ENCODE data around the gene PRR7. TPM values are rescaled to one million over a fixed set of nuclear protein-coding genes. Genes with fewer than 3 reads are reported as not detected.

Gene PRR7
- total RNA-seq, 2 experiments from 2014 or later, result 9.8 to 11.6 TPM

DNA sequence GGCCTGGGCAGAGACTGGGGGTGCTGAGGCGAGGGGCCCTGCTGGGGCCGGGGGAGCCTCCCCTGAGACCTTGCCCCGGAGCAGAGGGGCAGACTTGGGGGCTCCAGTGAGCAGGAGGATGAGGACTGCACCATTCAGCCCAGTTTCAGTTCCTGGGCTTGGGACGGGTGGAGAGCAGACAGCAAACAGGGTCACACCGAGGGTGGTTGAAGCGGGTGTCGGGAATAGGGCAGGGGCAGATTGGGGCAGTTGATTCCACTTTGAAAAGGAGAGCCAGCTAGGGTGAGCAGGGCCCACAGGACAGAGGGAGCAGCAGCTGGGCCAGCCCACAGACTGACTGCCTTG lies 15.7 kb upstream of the PRR7 start:
- no peaks in the 10 kb centered on the region for H3K9me3 Mint-ChIP-seq (ENCODE audit: insufficient read depth)
- peak overlapping the region; percentile 93 for H3K27ac Mint-ChIP-seq
- ATAC-seq (no peak), DNase-seq (no peak)
- peak overlapping the region; percentile 97 for H3K4me3 Mint-ChIP-seq
- ChIA-PET CTCF (interaction anchor here (0.8 to 14.1 kb wide), 12 partner anchors 9 to 112 kb away, joined by 3 to 252 read pairs (median 10); partner anchors contain the start of gene PRR7), POLR2A (interaction anchor here (1.1 to 10.3 kb wide), 9 partner anchors 15 to 80 kb away, joined by 3 to 245 read pairs (median 4); partner anchors contain the start of genes F12, LMAN2 and PRR7)
- H3K27me3 Mint-ChIP-seq (ENCODE audit: low read depth), result no peaks in the 10 kb centered on the region
- H3K36me3 Mint-ChIP-seq (ENCODE audit: low read depth), result peaks cover 85% of the 10 kb centered on the region
- peaks cover 73% of the 10 kb centered on the region for H3K4me1 Mint-ChIP-seq (ENCODE audit: low read depth)

DNA sequence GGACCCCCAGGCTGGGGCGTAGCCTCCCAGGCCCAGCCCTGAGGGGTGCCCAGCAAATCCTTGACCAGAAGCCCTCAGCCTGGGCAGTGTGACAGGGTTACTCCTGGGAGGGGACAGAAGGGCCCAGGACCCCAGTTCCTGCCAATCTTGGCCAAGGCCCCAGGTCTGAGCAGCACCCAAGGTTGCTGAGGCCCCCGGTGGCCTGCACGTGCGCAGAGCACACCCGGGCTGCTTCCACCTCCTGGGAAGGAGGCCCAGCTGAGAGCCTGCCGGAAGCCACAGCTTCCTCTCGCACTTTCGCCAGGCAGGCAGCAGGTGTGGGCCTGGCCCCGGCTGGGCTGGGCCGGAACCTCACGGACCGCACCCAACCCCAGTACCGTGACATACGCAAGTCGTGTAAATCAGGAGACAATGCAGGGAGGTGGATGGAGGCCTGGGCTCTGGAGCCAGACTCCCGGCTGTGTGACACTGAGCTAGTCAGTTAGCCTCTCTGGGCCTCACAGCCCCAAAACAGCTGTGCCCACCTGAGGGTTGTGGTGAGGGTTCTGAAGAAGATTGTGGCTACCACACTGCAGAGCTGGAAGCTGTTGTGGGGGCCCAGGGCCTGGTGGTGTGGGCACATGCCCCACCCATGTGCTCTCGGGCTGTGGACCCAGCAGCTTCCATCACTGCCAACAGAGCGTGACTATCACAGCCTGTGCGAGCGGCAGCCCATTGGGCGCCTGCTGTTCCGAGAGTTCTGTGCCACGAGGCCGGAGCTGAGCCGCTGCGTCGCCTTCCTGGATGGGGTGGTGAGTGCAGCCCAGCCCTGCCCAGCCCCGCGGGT lies 15.1 kb upstream of the PRR7 start:
- ChIA-PET POLR2A (interaction anchor here (1.1 to 10.3 kb wide), 8 partner anchors 15 to 80 kb away, joined by 3 to 245 read pairs (median 4); partner anchors contain the start of genes F12, LMAN2 and PRR7), CTCF (interaction anchor here (0.7 to 14.1 kb wide), 15 partner anchors 9 to 121 kb away, joined by 3 to 252 read pairs (median 6); partner anchors contain the start of gene PRR7)
- no peaks in the 10 kb centered on the region for H3K27me3 Mint-ChIP-seq (ENCODE audit: low read depth)
- peak overlapping the region; percentile 97 for H3K4me3 Mint-ChIP-seq
- ATAC-seq (peak; percentile 59), DNase-seq (peak; percentile 90)
- H3K36me3 Mint-ChIP-seq (ENCODE audit: low read depth), result peaks cover 84% of the 10 kb centered on the region
- H3K9me3 Mint-ChIP-seq (ENCODE audit: insufficient read depth), result no peaks in the 10 kb centered on the region
- H3K27ac Mint-ChIP-seq, result peak overlapping the region; percentile 93
- peaks cover 76% of the 10 kb centered on the region for H3K4me1 Mint-ChIP-seq (ENCODE audit: low read depth)

DNA sequence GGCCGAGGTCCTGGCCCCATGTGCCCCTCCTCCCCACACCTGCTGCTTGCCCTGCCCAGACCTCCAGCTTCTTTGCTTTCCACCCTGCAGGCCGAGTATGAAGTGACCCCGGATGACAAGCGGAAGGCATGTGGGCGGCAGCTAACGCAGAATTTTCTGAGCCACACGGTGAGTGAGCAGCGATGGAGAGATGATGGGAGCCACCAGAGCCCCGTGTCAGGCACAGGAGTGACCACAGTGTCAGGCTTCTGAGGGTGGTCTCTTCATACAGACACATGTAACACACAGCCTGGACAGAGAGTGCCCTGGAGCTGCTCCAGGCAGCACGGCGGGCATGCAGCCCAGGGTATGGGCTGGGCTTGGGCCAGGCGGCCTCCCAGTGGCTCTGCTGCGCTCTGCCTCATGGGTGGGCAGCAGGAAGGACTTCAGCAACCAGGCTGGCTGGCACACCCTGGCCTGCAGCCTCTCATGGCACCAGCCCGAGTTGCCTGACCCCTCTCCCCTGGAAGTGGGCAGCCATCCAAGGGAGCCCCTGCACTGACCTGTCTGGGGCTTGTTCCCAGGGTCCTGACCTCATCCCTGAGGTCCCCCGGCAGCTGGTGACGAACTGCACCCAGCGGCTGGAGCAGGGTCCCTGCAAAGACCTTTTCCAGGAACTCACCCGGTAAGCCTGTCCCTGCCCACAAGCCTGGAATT lies 14.3 kb upstream of the PRR7 start:
- ChIA-PET POLR2A (interaction anchor here (1.1 to 10.3 kb wide), 8 partner anchors 14 to 81 kb away, joined by 3 to 245 read pairs (median 4); partner anchors contain the start of genes F12, LMAN2 and PRR7), CTCF (interaction anchor here (0.7 to 14.1 kb wide), 14 partner anchors 8 to 122 kb away, joined by 3 to 252 read pairs (median 8); partner anchors contain the start of gene PRR7)
- peaks cover 89% of the 10 kb centered on the region for H3K36me3 Mint-ChIP-seq (ENCODE audit: low read depth)
- H3K27ac Mint-ChIP-seq, result peak overlapping the region; percentile 93
- H3K4me1 Mint-ChIP-seq (ENCODE audit: low read depth), result peaks cover 80% of the 10 kb centered on the region
- H3K9me3 Mint-ChIP-seq (ENCODE audit: insufficient read depth), result no peaks in the 10 kb centered on the region
- H3K4me3 Mint-ChIP-seq, result peak overlapping the region; percentile 97
- no peak for DNase-seq
- H3K27me3 Mint-ChIP-seq (ENCODE audit: low read depth), result no peaks in the 10 kb centered on the region
- ATAC-seq, result no peak

DNA sequence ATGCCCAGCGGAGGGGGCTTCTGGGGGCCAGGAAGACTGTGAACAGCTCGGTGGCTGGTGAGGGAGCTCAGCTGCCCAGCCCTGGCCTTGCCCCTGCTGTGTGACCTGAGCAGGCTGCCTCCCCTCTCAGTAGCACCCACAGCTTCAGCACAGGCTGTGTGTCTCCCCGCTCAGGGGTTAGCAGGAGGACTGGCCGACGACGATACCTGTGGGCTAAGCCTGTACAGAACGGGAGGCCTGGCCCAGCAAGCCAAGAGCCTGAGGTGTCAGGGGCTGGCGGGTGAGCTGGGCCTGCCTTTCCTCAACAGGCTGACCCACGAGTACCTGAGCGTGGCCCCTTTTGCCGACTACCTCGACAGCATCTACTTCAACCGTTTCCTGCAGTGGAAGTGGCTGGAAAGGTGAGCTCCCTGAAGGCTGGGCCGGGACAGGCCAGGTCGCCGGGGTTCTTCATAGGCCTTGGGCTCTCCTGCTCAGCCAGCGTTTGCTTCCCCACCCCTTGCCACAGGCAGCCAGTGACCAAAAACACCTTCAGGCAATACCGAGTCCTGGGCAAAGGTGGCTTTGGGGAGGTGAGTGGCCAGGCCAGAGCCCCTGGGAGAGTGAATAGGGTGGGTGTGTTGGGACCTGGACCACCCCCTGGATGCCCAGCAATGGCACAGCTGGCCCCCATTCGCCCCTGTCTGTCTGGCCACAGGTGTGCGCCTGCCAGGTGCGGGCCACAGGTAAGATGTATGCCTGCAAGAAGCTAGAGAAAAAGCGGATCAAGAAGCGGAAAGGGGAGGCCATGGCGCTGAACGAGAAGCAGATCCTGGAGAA lies 13.6 kb upstream of the PRR7 start:
- ATAC-seq, result no peak
- Mint-ChIP-seq H3K4me3 (peak overlapping the region; percentile 97), H3K27me3 (ENCODE audit: low read depth) (no peaks in the 10 kb centered on the region), H3K9me3 (ENCODE audit: insufficient read depth) (no peaks in the 10 kb centered on the region), H3K36me3 (ENCODE audit: low read depth) (peaks cover 89% of the 10 kb centered on the region), H3K27ac (peak overlapping the region; percentile 82), H3K4me1 (ENCODE audit: low read depth) (peaks cover 84% of the 10 kb centered on the region)
- DNase-seq, result no peak
- CTCF ChIA-PET, result interaction anchor here (0.9 to 14.1 kb wide), 9 partner anchors 8 to 114 kb away, joined by 3 to 252 read pairs (median 13); partner anchors contain the start of gene PRR7
- POLR2A ChIA-PET, result interaction anchor here (0.5 to 10.3 kb wide), 3 partner anchors 14 to 901 kb away, joined by 3 to 245 read pairs (median 3); partner anchors contain the start of gene PRR7

DNA sequence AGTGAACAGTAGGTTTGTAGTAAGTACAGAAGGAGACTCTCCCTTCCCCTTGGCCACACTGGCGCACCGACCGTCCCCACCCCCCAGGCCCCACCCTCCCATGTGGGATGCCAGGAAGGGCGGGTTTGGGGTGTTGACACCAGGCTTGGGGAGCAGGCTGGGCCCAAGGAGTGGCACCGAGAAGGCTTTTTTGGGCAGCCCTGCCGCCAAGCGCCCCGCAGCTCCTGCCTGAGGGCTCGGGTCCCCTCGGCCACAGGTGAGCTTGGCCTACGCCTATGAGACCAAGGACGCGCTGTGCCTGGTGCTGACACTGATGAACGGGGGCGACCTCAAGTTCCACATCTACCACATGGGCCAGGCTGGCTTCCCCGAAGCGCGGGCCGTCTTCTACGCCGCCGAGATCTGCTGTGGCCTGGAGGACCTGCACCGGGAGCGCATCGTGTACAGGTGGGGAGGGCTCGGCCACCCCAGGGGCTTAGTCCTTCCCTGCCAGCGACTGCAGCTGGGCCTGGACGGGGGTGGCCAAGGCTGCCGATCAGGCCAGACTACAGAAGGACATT lies 12.9 kb upstream of the PRR7 start:
- ChIA-PET POLR2A (interaction anchor here (0.9 to 10.3 kb wide), 3 partner anchors 8 to 16 kb away, joined by 3 to 245 read pairs (median 3); partner anchors contain the start of gene PRR7), CTCF (interaction anchor here (0.9 to 14.1 kb wide), 5 partner anchors 11 to 43 kb away, joined by 3 to 252 read pairs (median 20); partner anchors contain the start of gene PRR7)
- H3K4me3 Mint-ChIP-seq, result peak overlapping the region; percentile 18
- no peaks in the 10 kb centered on the region for H3K27me3 Mint-ChIP-seq (ENCODE audit: low read depth)
- ATAC-seq (no peak), DNase-seq (no peak)
- peaks cover 88% of the 10 kb centered on the region for H3K36me3 Mint-ChIP-seq (ENCODE audit: low read depth)
- H3K27ac Mint-ChIP-seq, result peak overlapping the region; percentile 82
- no peaks in the 10 kb centered on the region for H3K9me3 Mint-ChIP-seq (ENCODE audit: insufficient read depth)
- H3K4me1 Mint-ChIP-seq (ENCODE audit: low read depth), result peaks cover 87% of the 10 kb centered on the region

DNA sequence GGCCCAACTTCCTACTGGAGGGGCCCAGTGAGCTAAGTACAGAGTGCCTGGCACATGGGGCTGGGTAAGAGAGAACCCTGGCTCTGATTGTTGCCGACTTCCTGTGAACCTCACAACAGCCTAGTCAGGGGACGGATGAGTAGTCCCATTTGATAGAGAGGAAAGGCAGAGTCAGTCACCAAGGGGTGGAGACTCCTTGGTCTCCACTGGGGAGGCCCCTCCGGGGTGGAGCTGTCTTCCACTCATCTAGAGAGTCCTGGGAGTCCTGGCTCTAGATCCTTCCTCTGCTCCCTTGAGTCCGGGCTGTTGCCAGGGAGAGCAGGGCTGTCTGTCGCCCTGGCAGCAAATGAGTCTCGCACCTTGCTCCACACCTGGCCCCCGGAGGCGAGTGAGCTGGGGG lies 12.2 kb upstream of the PRR7 start:
- ChIA-PET CTCF (interaction anchor here (1.7 to 14.1 kb wide), 2 partner anchors 30 to 44 kb away, joined by 5 to 252 read pairs; no protein-coding TSS in a partner anchor), POLR2A (interaction anchor here (0.9 to 10.3 kb wide), 2 partner anchors 9 to 12 kb away, joined by 3 to 245 read pairs; partner anchors contain the start of gene PRR7)
- Mint-ChIP-seq H3K4me1 (ENCODE audit: low read depth) (peaks cover 84% of the 10 kb centered on the region), H3K9me3 (ENCODE audit: insufficient read depth) (no peaks in the 10 kb centered on the region), H3K36me3 (ENCODE audit: low read depth) (peaks cover 85% of the 10 kb centered on the region), H3K27ac (peak overlapping the region; percentile 82), H3K27me3 (ENCODE audit: low read depth) (no peaks in the 10 kb centered on the region), H3K4me3 (peak overlapping the region; percentile 12)
- ATAC-seq, result no peak
- no peak for DNase-seq

DNA sequence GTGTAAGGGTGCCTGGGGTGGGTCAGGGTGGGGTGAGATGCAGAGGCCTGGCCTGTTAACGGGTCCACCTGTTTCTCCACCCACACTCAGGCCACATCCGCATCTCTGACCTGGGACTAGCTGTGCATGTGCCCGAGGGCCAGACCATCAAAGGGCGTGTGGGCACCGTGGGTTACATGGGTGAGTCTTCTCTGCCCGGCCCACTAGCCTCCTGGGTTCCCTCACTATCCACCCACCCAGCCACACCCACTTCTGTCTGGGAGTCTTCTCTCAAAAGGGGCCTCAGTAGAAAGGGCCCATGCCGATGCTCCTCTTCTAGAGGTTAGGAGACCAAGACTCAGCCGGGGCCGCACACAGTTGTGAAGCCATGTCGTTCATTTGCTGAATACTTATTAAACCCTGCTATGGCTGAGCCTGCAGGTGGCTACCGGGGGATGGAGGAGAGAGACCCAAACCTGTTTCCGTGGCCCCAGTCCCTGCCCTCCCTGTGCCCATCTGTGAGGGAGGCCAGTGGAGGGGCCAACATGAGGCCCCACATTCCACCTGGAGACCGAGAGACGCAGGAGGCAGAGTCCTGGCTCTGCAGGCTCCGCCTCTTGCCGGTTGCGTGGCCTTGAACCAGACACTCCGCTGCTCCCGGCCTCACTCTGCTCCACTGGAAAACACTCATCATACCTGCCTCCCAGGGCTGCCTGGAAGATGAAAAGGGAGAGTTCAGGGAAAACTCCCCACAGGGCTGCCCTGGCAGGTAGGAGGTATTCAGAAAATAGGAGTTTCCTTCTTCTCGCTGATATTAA lies 11.5 kb upstream of the PRR7 start:
- CTCF ChIA-PET, result interaction anchor here (1.7 to 14.1 kb wide), 2 partner anchors 31 to 45 kb away, joined by 5 to 252 read pairs; no protein-coding TSS in a partner anchor
- no peaks in the 10 kb centered on the region for H3K9me3 Mint-ChIP-seq (ENCODE audit: insufficient read depth)
- DNase-seq (no peak), ATAC-seq (no peak)
- no peaks in the 10 kb centered on the region for H3K27me3 Mint-ChIP-seq (ENCODE audit: low read depth)
- no peak overlapping the region for H3K27ac Mint-ChIP-seq
- no peak overlapping the region for H3K4me3 Mint-ChIP-seq
- POLR2A ChIA-PET, result interaction anchor here (10.3 kb wide), 1 partner anchor 11 kb away, joined by 245 read pairs; the partner anchor contains the start of gene PRR7
- peaks cover 85% of the 10 kb centered on the region for H3K36me3 Mint-ChIP-seq (ENCODE audit: low read depth)
- H3K4me1 Mint-ChIP-seq (ENCODE audit: low read depth), result peaks cover 84% of the 10 kb centered on the region

DNA sequence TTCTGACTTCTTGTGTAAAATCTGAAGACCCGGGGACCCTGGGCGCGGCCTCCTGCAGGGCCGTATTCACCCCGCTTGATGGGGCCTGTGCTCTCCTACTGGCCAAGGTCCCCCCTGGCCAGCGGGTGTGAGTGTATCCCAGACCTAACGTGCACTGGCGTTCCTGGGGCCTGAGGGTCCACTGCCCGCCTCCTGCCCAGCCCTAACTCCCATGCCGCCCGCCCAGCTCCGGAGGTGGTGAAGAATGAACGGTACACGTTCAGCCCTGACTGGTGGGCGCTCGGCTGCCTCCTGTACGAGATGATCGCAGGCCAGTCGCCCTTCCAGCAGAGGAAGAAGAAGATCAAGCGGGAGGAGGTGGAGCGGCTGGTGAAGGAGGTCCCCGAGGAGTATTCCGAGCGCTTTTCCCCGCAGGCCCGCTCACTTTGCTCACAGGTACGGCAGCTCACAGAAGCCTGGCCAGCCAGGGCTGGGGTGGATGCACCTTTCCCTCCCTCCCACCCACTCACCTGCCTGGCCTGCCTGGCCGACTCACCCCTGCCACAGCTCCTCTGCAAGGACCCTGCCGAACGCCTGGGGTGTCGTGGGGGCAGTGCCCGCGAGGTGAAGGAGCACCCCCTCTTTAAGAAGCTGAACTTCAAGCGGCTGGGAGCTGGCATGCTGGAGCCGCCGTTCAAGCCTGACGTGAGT lies 10.6 kb upstream of the PRR7 start:
- H3K36me3 Mint-ChIP-seq (ENCODE audit: low read depth), result peaks cover 82% of the 10 kb centered on the region
- H3K9me3 Mint-ChIP-seq (ENCODE audit: insufficient read depth), result no peaks in the 10 kb centered on the region
- no peak for DNase-seq
- no peak for ATAC-seq
- H3K4me3 Mint-ChIP-seq, result no peak overlapping the region
- ChIA-PET POLR2A (no interaction called here), CTCF (no interaction called here)
- H3K27ac Mint-ChIP-seq, result no peak overlapping the region
- H3K4me1 Mint-ChIP-seq (ENCODE audit: low read depth), result peaks cover 79% of the 10 kb centered on the region
- no peaks in the 10 kb centered on the region for H3K27me3 Mint-ChIP-seq (ENCODE audit: low read depth)

DNA sequence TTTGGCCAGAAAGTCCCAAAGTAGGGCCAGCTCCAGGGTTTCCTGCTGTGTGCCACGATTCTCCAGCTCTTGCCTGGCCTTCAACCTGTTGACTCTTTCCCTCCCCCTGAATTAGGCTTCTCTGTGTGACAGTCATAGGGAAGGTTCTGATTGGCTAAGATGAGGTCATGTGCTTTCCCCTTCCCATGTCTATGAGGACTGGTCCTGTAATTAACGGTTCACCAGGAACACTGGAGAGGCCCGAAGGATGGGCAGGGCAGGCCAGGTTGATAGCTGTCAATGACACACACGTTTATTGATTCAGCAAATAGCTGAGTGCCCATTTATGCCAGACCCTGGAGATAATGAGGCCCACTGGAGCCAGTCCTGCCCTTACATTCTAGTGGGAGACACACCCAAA lies 9.0 kb upstream of the PRR7 start:
- ChIA-PET POLR2A (interaction anchor here (0.5 to 19.4 kb wide), 4 partner anchors 7 to 107 kb away, joined by 3 to 245 read pairs (median 6); partner anchors contain the start of genes GRK6 and PRR7), CTCF (interaction anchor here (1.0 to 4.4 kb wide), 5 partner anchors 8 to 47 kb away, joined by 3 to 28 read pairs (median 6); no protein-coding TSS in a partner anchor)
- H3K27me3 Mint-ChIP-seq (ENCODE audit: low read depth), result no peaks in the 10 kb centered on the region
- H3K36me3 Mint-ChIP-seq (ENCODE audit: low read depth), result peaks cover 79% of the 10 kb centered on the region
- H3K4me1 Mint-ChIP-seq (ENCODE audit: low read depth), result peaks cover 67% of the 10 kb centered on the region
- H3K4me3 Mint-ChIP-seq, result no peak overlapping the region
- DNase-seq (no peak), ATAC-seq (no peak)
- H3K27ac Mint-ChIP-seq, result no peak overlapping the region
- H3K9me3 Mint-ChIP-seq (ENCODE audit: insufficient read depth), result no peaks in the 10 kb centered on the region
